GM12878 (cell line): Measurements from ENCODE around the gene KIAA1328. TPM values are rescaled to one million over a fixed set of nuclear protein-coding genes. Genes with fewer than 3 reads are reported as not detected.

ENCODE experiments used
- ATAC-seq: fragments of 200-7000 bp; cut with Tn5 transposase; 3 replicates; pipeline ENCODE4 v1.9.1; 2020; ENCODE audit warnings: mild to moderate bottlenecking, moderate library complexity
- BruUV-seq: library from RNA; stranded (reverse); fragments of 400-500 nt; replicated peaks from 2 replicates; lab custom pipeline; 2021; lab: Mats Ljungman, UMichigan
- CTCF ChIA-PET: fragments of 300-600 bp; sonication (Branson Sonifier 250); formaldehyde crosslinking; extraction: SDS; loops from one replicate; lab custom pipeline; 2021; ENCODE audit warnings: inconsistent platforms; lab: Yijun Ruan, JAX
- POLR2A ChIA-PET: fragments of 350-600 bp; formaldehyde crosslinking; extraction: SDS; loops from one replicate; lab custom pipeline; 2021; ENCODE audit warnings: inconsistent platforms; lab: Charles Lee
- RAD21 ChIA-PET: fragments of 300-600 bp; sonication (Branson Sonifier 250); formaldehyde crosslinking; loops from one replicate; lab custom pipeline; 2023; ENCODE audit warnings: antibody characterized with exemption; ENCODE audit not compliant: unreplicated experiment; lab: Charles Lee
- SMC1A ChIA-PET: fragments of 300-600 bp; sonication (Branson Sonifier 250); formaldehyde crosslinking; loops from one replicate; lab custom pipeline; 2023; ENCODE audit not compliant: unreplicated experiment, uncharacterized antibody; lab: Charles Lee
- DNase-seq: peaks from one replicate; pipeline ENCODE4 v3.0.0-alpha.2; 2011; ENCODE audit warnings: low read depth, low spot score
- FAIRE-seq: peaks from 3 replicates; lab custom pipeline; 2011; peaks lifted over from hg19 to GRCh38; lab: Jason Lieb, UNC
- H2AFZ ChIP-seq: 2 replicates; pipeline ENCODE4 v1.6.0; 2011; ENCODE audit warnings: low read depth, low read length, control low read depth; ENCODE audit not compliant: control insufficient read depth
- H3K27ac ChIP-seq: 2 replicates; pipeline ENCODE4 v1.5.1; 2011; ENCODE audit warnings: control low read depth; ENCODE audit not compliant: control insufficient read depth, insufficient read depth
- H3K27me3 ChIP-seq, 2 experiments: replicated peaks in 1 of 2; 2 replicates each; pipeline versions ENCODE4 v1.6.0 to v1.6.1; 2011; ENCODE audit warnings: low read length in 1 of 2; ENCODE audit not compliant: control insufficient read depth in 2 of 2, insufficient read depth in 2 of 2
- H3K36me3 ChIP-seq, 2 experiments: 2 replicates each; pipeline ENCODE4 v1.5.1; 2011; ENCODE audit warnings: low read length in 1 of 2; ENCODE audit not compliant: control insufficient read depth in 2 of 2, insufficient read depth in 2 of 2
- H3K4me1 ChIP-seq: 2 replicates; pipeline ENCODE4 v1.6.1; 2011; ENCODE audit warnings: mild to moderate bottlenecking, low read length, moderate library complexity, mixed read lengths; ENCODE audit not compliant: control insufficient read depth, insufficient read depth
- H3K4me2 ChIP-seq: 2 replicates; pipeline ENCODE4 v1.6.0; 2011; ENCODE audit warnings: control low read depth; ENCODE audit not compliant: control insufficient read depth, insufficient read depth
- H3K4me3 ChIP-seq: fragments of 200-600 bp; sonication (generic); 2 replicates; pipeline ENCODE4 v1.5.1; 2016
- H3K79me2 ChIP-seq: 2 replicates; pipeline ENCODE4 v1.6.0; 2011; ENCODE audit warnings: low read length; ENCODE audit not compliant: control insufficient read depth, insufficient read depth
- H3K9ac ChIP-seq: 2 replicates; pipeline ENCODE4 v1.8.0; 2011; ENCODE audit warnings: low read length, control low read depth, mixed read lengths; ENCODE audit not compliant: control insufficient read depth, insufficient read depth
- H3K9me3 ChIP-seq: replicated peaks from 3 replicates; pipeline ENCODE4 v1.5.1; 2011; ENCODE audit warnings: mild to moderate bottlenecking, low read length; ENCODE audit not compliant: control insufficient read depth, insufficient read depth
- H4K20me1 ChIP-seq: 2 replicates; pipeline ENCODE4 v1.6.0; 2011; ENCODE audit not compliant: control insufficient read depth, insufficient read depth
- BACH1 ChIP-seq: fragments of 450-650 bp; IDR thresholded peaks from 2 replicates; pipeline ENCODE4 v1.6.1; 2017; ENCODE audit warnings: mild to moderate bottlenecking, borderline replicate concordance
- EGR1 ChIP-seq, 2 experiments: IDR thresholded peaks; 1 replicate in 1 of 2; 2 replicates in 1 of 2; pipeline ENCODE4 v1.6.1; 2011 to 2012; ENCODE audit warnings: low read depth in 2 of 2, low read length in 2 of 2, borderline replicate concordance in 1 of 2, mild to moderate bottlenecking in 1 of 2, moderate library complexity in 1 of 2
- EP300 ChIP-seq, 2 experiments: fragments of 150-350 bp in 1 of 2; IDR thresholded peaks; 2 replicates each; pipeline ENCODE4 v1.6.1; 2011 to 2012; ENCODE audit warnings: low read depth in 2 of 2, low read length in 2 of 2, borderline replicate concordance in 1 of 2, improper control_type of control experiment in 1 of 2, inconsistent platforms in 1 of 2; ENCODE audit not compliant: control insufficient read depth in 1 of 2
- IRF4 ChIP-seq: IDR thresholded peaks from 2 replicates; pipeline ENCODE4 v1.6.1; 2011; ENCODE audit warnings: low read depth, low read length
- MEF2B ChIP-seq: fragments of 450-650 bp; IDR thresholded peaks from 2 replicates; pipeline ENCODE4 v1.6.1; 2018; ENCODE audit warnings: mild to moderate bottlenecking, moderate library complexity; ENCODE audit not compliant: partially characterized antibody, poor library complexity, severe bottlenecking
- NBN ChIP-seq: fragments of 450-650 bp; IDR thresholded peaks from 2 replicates; pipeline ENCODE4 v1.6.1; 2016
- NFXL1 ChIP-seq: fragments of 450-650 bp; IDR thresholded peaks from 2 replicates; pipeline ENCODE4 v1.6.1; 2017; ENCODE audit warnings: antibody characterized with exemption, mild to moderate bottlenecking, borderline replicate concordance
- ZNF274 ChIP-seq: IDR thresholded peaks from one replicate; pipeline ENCODE4 v1.8.0; 2011; ENCODE audit not compliant: insufficient read length, insufficient read depth
- whole genome bisulfite sequencing: methylation state at CpG from one replicate; pipeline ENCODE4 v1.1.6; 2016; ENCODE audit warnings: low lambda C conversion rate; ENCODE audit not compliant: insufficient replicate concordance, insufficient coverage; ENCODE audit errors: missing lambda C conversion rate; 5-methylcytosine and 5-hydroxymethylcytosine counted together
- in situ Hi-C: fragments of 300-500 bp; cut with MboI; formaldehyde crosslinking; loops from 9 replicates; pipeline ENCODE4 v1.14.3; 2018; ENCODE audit warnings: mixed read lengths
- intact Hi-C: fragments of 100-400 bp; cut with micrococcal nuclease; formaldehyde crosslinking; loops from one replicate; pipeline ENCODE4 v1.14.2; 2022; ENCODE audit not compliant: unreplicated experiment
- polyA plus RNA-seq, 11 experiments: library from polyadenylated mRNA; depleted of rRNA in 4 of 11; unstranded in 6 of 11; stranded (reverse) in 5 of 11; fragments of >200 nt; fragmentation: Nextera tagmentation in 4 of 11; fragmentation: Illumina TruSeq in 1 of 11; extraction: Ambion mirVana in 4 of 11; extraction: Trizol in 1 of 11; gene quantifications; 1 replicate in 1 of 11; 2 replicates in 10 of 11; pipeline versions ENCODE4 v1.2.1 to v1.2.3, GENCODE V29; 2011 to 2016; ENCODE audit warnings: inconsistent platforms in 2 of 11, missing spikeins in 2 of 11, low read depth in 1 of 11
- total RNA-seq, 4 experiments: library from RNA; depleted of rRNA in 3 of 4; stranded (reverse); fragments of >200 nt in 3 of 4; fragmentation: Illumina TruSeq in 1 of 4; extraction: Trizol in 1 of 4; gene quantifications; 2 replicates each; pipeline versions ENCODE4 v1.2.1 to v1.2.3, GENCODE V29; 2013 to 2021
- TF ChIP-seq, protein P1 (sequence below): IDR thresholded peaks from 2 replicates; pipeline ENCODE4 v1.6.1; 2011; ENCODE audit warnings: low read depth, low read length, improper control_type of control experiment, borderline replicate concordance

KIAA1328 gene
- total and polyA plus RNA-seq, 10 of the 15 experiments (the other 5 are each of a cell fraction or from before 2014, with no cell fraction given), result 3.1 to 7.1 (median 4.6) TPM

DNA sequence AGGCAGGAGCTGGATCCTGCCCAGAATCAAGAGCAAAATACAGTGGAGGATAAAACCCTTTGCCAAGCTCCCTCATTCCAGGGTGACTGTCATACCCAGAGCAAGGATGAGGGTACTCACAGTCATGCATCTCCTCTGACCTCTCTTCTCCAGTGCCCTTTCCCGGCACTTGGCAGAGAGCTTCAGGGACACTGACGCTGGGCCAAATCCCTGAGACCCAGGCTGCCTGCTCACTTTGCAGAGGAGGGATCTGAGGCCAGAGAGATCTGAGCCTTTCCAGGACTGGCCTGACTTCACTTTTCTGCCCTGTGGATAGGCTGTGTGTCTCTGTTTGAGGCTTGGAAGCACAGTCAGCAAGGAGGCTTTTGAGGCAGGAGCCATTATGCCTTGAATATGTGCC, 406.7 kb downstream of the KIAA1328 start:
- H3K36me3 ChIP-seq, result no peaks in the 10 kb centered on the region
- FAIRE-seq (no peak), ATAC-seq (no peak), DNase-seq (no peak)
- no peaks in the 10 kb centered on the region for H4K20me1 ChIP-seq
- H3K9me3 ChIP-seq, result no peaks in the 10 kb centered on the region
- in situ Hi-C loops (no loop called here), intact Hi-C loops (no loop called here)
- H2AFZ ChIP-seq, result no peak overlapping the region
- ChIA-PET RAD21 (no interaction called here), SMC1A (no interaction called here), CTCF (no interaction called here), POLR2A (no interaction called here)
- 68% methylated on average over 2 of the region's 2 CpGs for WGBS
- no peaks in the 10 kb centered on the region for H3K4me1 ChIP-seq
- no peak overlapping the region for H3K4me2 ChIP-seq
- BruUV-seq, result no TSS peak
- H3K79me2 ChIP-seq, result no peaks in the 10 kb centered on the region
- H3K27ac ChIP-seq, result no peak overlapping the region
- H3K9ac ChIP-seq, result no peak overlapping the region
- no peak overlapping the region for H3K4me3 ChIP-seq
- TF ChIP-seq NBN, result no peak
- TF ChIP-seq, protein P1, sequence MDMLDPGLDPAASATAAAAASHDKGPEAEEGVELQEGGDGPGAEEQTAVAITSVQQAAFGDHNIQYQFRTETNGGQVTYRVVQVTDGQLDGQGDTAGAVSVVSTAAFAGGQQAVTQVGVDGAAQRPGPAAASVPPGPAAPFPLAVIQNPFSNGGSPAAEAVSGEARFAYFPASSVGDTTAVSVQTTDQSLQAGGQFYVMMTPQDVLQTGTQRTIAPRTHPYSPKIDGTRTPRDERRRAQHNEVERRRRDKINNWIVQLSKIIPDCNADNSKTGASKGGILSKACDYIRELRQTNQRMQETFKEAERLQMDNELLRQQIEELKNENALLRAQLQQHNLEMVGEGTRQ, result no peak
- no peak for TF ChIP-seq IRF4
- TF ChIP-seq BACH1, result no peak
- H3K27me3 ChIP-seq, result no peaks in the 10 kb centered on the region

DNA sequence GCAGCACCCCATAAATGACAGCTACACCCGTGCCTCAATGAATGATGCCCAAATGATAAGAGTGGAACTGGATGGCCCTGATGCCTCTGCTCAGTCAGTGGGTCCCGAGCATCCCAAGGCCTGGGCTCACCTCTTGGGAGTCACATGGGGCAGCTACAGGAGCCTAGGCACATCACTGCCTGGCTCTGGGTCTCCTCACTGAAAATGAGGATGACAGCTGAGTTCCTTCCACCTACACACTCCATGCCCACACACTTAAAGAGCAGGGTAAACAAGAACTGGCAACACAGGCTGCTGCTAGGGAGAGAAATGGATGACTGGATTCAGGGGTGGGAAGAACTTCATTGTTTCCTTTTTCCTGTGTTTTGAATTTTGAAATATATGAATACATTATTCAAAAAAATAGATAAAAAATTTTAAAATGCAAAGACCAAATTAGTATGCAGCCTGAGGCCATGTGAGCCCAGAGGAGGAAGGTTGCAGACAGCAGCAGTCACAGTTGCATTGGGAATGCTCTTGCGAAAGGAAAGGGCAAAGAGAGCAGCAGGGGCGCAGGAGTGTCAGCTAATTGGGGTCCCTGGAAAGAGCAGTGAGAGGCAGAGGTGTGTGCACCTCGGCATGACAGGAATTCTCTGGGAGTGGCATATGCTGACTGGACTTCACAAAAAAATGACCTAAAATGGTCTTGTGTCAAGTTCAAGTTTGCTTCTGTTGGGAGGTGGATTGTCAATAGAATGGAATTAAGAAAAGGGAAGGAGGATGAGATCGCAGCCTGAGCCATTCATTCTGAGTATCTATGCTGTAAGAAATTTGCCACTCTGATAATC, 409.6 kb downstream of the KIAA1328 start:
- Histone ChIP-seq H3K9me3 (no peaks in the 10 kb centered on the region), H3K4me3 (no peak overlapping the region), H3K79me2 (no peaks in the 10 kb centered on the region), H3K36me3 (no peaks in the 10 kb centered on the region), H3K4me1 (no peaks in the 10 kb centered on the region), H4K20me1 (no peaks in the 10 kb centered on the region), H2AFZ (no peak overlapping the region), H3K27ac (no peak overlapping the region), H3K27me3 (no peaks in the 10 kb centered on the region; a peak in 2 of 4 replicates), H3K9ac (no peak overlapping the region), H3K4me2 (no peak overlapping the region)
- POLR2A ChIA-PET, result interaction anchor here (0.5 kb wide), 1 partner anchor 34 kb away, joined by 3 read pairs; no protein-coding TSS in a partner anchor
- in situ Hi-C loops (no loop called here), intact Hi-C loops (no loop called here)
- SMC1A ChIA-PET, result no interaction called here
- WGBS, result 37% methylated on average over 6 of the region's 6 CpGs
- no peak for ATAC-seq
- FAIRE-seq, result no peak
- TF ChIP-seq EP300 (IDR thresholded peaks at IDR 0.05; ENCODE audit: borderline replicate concordance in 1 of 2, control insufficient read depth in 1 of 2, low read depth in 2 of 2, low read length in 2 of 2) (no peak), EGR1 (IDR thresholded peaks at IDR 0.05; ENCODE audit: borderline replicate concordance in 1 of 2, low read depth in 2 of 2, low read length in 2 of 2) (no peak), NFXL1 (no peak), MEF2B (no peak), ZNF274 (no peak)
- RAD21 ChIA-PET, result no interaction called here
- DNase-seq, result no peak
- CTCF ChIA-PET, result no interaction called here
- no TSS peak for BruUV-seq
